ENCODE measurements around the gene RADX. TPM values are rescaled to one million over a fixed set of nuclear protein-coding genes. Genes with fewer than 3 reads are reported as not detected.
A peak's percentile ranks its signal among the peaks of the same experiment; 100 is the strongest.

RADX gene
- total and polyA plus RNA-seq, 2 of the 13 experiments (the other 11 are each of a cell fraction or from before 2014, with no cell fraction given), result 1.1 to 2.7 TPM

GRCh38 chrX:106726485-106727437, 115.0 kb downstream of the RADX start, which contains the start of gene RNF128 (continued):
- TF ChIP-seq, protein P1, sequence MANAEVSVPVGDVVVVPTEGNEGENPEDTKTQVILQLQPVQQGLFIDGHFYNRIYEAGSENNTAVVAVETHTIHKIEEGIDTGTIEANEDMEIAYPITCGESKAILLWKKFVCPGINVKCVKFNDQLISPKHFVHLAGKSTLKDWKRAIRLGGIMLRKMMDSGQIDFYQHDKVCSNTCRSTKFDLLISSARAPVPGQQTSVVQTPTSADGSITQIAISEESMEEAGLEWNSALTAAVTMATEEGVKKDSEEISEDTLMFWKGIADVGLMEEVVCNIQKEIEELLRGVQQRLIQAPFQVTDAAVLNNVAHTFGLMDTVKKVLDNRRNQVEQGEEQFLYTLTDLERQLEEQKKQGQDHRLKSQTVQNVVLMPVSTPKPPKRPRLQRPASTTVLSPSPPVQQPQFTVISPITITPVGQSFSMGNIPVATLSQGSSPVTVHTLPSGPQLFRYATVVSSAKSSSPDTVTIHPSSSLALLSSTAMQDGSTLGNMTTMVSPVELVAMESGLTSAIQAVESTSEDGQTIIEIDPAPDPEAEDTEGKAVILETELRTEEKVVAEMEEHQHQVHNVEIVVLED (CRISPR knock-in tag; IDR thresholded peaks at IDR 0.05; ENCODE audit: borderline replicate concordance), result peak; percentile 10; the same call in 1 of the 2 replicates
- TF ChIP-seq, protein P2, sequence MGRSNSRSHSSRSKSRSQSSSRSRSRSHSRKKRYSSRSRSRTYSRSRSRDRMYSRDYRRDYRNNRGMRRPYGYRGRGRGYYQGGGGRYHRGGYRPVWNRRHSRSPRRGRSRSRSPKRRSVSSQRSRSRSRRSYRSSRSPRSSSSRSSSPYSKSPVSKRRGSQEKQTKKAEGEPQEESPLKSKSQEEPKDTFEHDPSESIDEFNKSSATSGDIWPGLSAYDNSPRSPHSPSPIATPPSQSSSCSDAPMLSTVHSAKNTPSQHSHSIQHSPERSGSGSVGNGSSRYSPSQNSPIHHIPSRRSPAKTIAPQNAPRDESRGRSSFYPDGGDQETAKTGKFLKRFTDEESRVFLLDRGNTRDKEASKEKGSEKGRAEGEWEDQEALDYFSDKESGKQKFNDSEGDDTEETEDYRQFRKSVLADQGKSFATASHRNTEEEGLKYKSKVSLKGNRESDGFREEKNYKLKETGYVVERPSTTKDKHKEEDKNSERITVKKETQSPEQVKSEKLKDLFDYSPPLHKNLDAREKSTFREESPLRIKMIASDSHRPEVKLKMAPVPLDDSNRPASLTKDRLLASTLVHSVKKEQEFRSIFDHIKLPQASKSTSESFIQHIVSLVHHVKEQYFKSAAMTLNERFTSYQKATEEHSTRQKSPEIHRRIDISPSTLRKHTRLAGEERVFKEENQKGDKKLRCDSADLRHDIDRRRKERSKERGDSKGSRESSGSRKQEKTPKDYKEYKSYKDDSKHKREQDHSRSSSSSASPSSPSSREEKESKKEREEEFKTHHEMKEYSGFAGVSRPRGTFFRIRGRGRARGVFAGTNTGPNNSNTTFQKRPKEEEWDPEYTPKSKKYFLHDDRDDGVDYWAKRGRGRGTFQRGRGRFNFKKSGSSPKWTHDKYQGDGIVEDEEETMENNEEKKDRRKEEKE (IDR thresholded peaks at IDR 0.05), result no peak
- peak; percentile 72 for TF ChIP-seq SAP130 (CRISPR knock-in tag; IDR thresholded peaks at IDR 0.05; ENCODE audit: low read depth)
- no peak for TF ChIP-seq ZNF703 (CRISPR knock-in tag; IDR thresholded peaks at IDR 0.05; ENCODE audit: borderline replicate concordance)
- TF ChIP-seq SRSF4 (IDR thresholded peaks at IDR 0.05; ENCODE audit: low read depth, low read length, poor library complexity, severe bottlenecking), result no peak
- 0 out of 2 replicates have a peak, but pooled peaks have one; percentile 12 for TF ChIP-seq FOXA3 (CRISPR knock-in tag; IDR thresholded peaks at IDR 0.05)
- no peak for TF ChIP-seq ZNF510 (CRISPR knock-in tag; IDR thresholded peaks at IDR 0.05; ENCODE audit: low read depth)
- no peak for TF ChIP-seq ZNF616 (CRISPR knock-in tag; IDR thresholded peaks at IDR 0.05; ENCODE audit: low read depth)
- no peak for TF ChIP-seq SIX4 (CRISPR knock-in tag; IDR thresholded peaks at IDR 0.05)
- TF ChIP-seq PBX2 (CRISPR knock-in tag; IDR thresholded peaks at IDR 0.05), result no peak
- TF ChIP-seq SUZ12 (IDR thresholded peaks at IDR 0.05; ENCODE audit: low read depth, low read length), result no peak
- no peak for TF ChIP-seq ZNF644 (CRISPR knock-in tag; IDR thresholded peaks at IDR 0.05; ENCODE audit: low read depth)
- TF ChIP-seq TEAD2 (CRISPR knock-in tag; IDR thresholded peaks at IDR 0.05), result no peak
- TF ChIP-seq, protein P3, sequence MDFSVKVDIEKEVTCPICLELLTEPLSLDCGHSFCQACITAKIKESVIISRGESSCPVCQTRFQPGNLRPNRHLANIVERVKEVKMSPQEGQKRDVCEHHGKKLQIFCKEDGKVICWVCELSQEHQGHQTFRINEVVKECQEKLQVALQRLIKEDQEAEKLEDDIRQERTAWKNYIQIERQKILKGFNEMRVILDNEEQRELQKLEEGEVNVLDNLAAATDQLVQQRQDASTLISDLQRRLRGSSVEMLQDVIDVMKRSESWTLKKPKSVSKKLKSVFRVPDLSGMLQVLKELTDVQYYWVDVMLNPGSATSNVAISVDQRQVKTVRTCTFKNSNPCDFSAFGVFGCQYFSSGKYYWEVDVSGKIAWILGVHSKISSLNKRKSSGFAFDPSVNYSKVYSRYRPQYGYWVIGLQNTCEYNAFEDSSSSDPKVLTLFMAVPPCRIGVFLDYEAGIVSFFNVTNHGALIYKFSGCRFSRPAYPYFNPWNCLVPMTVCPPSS (IDR thresholded peaks at IDR 0.05), result no peak
- TF ChIP-seq RFX1 (IDR thresholded peaks at IDR 0.05), result no peak
- TF ChIP-seq PAWR (CRISPR knock-in tag; IDR thresholded peaks at IDR 0.05; ENCODE audit: borderline replicate concordance), result no peak
- no peak for TF ChIP-seq ZNF335 (CRISPR knock-in tag; IDR thresholded peaks at IDR 0.05)
- no peak for TF ChIP-seq ZNF672 (CRISPR knock-in tag; IDR thresholded peaks at IDR 0.05)
- no peak for TF ChIP-seq HNRNPK (IDR thresholded peaks at IDR 0.05; ENCODE audit: low read depth, low read length, poor library complexity, severe bottlenecking)
- peak; percentile 73 for TF ChIP-seq SALL1 (CRISPR knock-in tag; IDR thresholded peaks at IDR 0.05)
- TF ChIP-seq IKZF4 (CRISPR knock-in tag; IDR thresholded peaks at IDR 0.05; ENCODE audit: borderline replicate concordance, low read depth, not compliant biosample characterization), result no peak
- TF ChIP-seq ELF4 (CRISPR knock-in tag; IDR thresholded peaks at IDR 0.05; ENCODE audit: borderline replicate concordance), result no peak
- no peak for TF ChIP-seq ATF1 (CRISPR knock-in tag; IDR thresholded peaks at IDR 0.05)
- peak; percentile 47 for TF ChIP-seq MED1 (CRISPR knock-in tag; IDR thresholded peaks at IDR 0.05)
